GM23338 (cell line): ENCODE measurements around the gene CUX1.

Experiments
- STAT1 ChIP-seq: IDR thresholded peaks from one replicate; pipeline ENCODE4 v1.6.1; 2016; ENCODE audit warnings: antibody characterized with exemption; ENCODE audit not compliant: unreplicated experiment
- ZNF114 ChIP-seq: fragments of 250-450 bp; sonication (Bioruptor Pico); IDR thresholded peaks from 2 replicates; pipeline ENCODE4 v1.5.0; 2020; ENCODE audit warnings: mild to moderate bottlenecking, moderate library complexity

DNA sequence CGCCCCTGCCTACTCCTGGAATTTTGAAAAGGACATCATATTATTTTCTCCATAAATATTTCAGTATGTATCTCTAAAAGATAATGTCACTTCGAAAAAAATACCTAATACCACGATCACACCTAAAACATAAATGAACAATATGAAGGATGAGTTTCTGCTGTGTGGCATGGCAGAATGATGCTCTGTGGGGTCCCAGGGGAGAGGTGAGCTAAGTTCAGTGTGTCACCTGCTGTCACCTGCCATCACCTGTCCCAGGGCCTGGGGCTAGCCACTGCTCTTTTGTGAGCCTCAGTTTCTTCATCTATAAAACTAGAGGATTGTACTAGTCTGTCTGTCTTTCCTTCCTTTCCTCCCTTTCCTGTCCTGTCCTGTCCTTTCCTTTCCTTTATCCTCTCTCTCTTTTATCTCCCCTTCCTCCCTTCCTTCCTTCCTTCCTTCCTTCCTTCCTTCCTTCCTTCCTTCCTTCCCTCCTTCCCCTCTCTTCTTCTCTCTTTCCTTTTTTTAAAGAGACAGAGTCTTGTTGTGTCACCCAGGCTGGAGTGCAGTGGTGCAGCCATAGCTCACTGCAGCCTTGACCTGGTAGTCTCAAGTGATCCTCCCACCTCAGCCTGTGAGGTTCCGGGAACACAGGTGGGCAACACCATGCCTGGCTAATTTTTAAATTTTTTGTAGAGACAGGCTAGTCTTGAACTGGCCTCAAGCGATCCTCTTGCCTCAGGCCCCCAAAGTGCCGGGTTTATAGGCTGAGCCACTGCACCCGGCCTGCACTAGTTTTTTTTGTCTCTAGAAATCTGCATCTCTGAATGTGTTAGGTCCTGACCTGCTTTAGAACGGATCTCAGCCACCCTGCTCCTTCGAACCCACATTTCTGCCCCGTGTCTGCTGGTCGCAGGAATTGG is 43.1 kb downstream of the CUX1 start:
- TF ChIP-seq STAT1, result no peak
- TF ChIP-seq ZNF114 (CRISPR knock-in tag), result no peak
